ENCODE data around the gene HNRNPA2B1.
"Not testable (repeated sequence)": the region's sequence is repeated elsewhere in the genome, so short reads cannot be mapped to it uniquely, and the experiment has no call there.

HNRNPA2B1 gene

GRCh38 chr7:26183545-26184280, 16.8 kb downstream of the HNRNPA2B1 start:
- DNase-seq = no peak

- no peak for DNase-seq
These were observed 17.8 kb downstream of the HNRNPA2B1 start for GRCh38 chr7:26182706-26183105.

GRCh38 chr7:26182283-26182682, 18.3 kb downstream of the HNRNPA2B1 start:
- DNase-seq = no peak

- no peak for DNase-seq
These were observed 18.9 kb downstream of the HNRNPA2B1 start for GRCh38 chr7:26181474-26182227.

GRCh38 chr7:26180792-26181198, 19.8 kb downstream of the HNRNPA2B1 start:
- DNase-seq = no peak

- DNase-seq = no peak
These were observed 20.6 kb downstream of the HNRNPA2B1 start for GRCh38 chr7:26179826-26180497.

GRCh38 chr7:26179422-26179821, 21.1 kb downstream of the HNRNPA2B1 start:
- no peak for DNase-seq

- DNase-seq = no peak
These were observed 22.1 kb downstream of the HNRNPA2B1 start for GRCh38 chr7:26178272-26178960.

GRCh38 chr7:26177269-26177668, 23.3 kb downstream of the HNRNPA2B1 start:
- not testable (repeated sequence) for DNase-seq

GRCh38 chr7:26176696-26177095, 23.9 kb downstream of the HNRNPA2B1 start:
- not testable (repeated sequence) for DNase-seq

- DNase-seq = not testable (repeated sequence)
These were observed 24.6 kb downstream of the HNRNPA2B1 start for GRCh38 chr7:26175903-26176302.

- DNase-seq = no peak
These were observed 28.5 kb downstream of the HNRNPA2B1 start for GRCh38 chr7:26172048-26172447.

- DNase-seq = no peak
These were observed 28.9 kb downstream of the HNRNPA2B1 start for GRCh38 chr7:26171601-26172000.

GRCh38 chr7:26170663-26171062, 29.9 kb downstream of the HNRNPA2B1 start:
- no peak for DNase-seq

GRCh38 chr7:26169271-26169670, 31.3 kb downstream of the HNRNPA2B1 start:
- no peak for DNase-seq

- DNase-seq = no peak
These were observed 32.0 kb downstream of the HNRNPA2B1 start for GRCh38 chr7:26168458-26169023.

GRCh38 chr7:26167303-26167934, 33.1 kb downstream of the HNRNPA2B1 start:
- DNase-seq = no peak

GRCh38 chr7:26166684-26167266, 33.8 kb downstream of the HNRNPA2B1 start:
- DNase-seq = no peak

GRCh38 chr7:26165950-26166683, 34.4 kb downstream of the HNRNPA2B1 start:
- DNase-seq = no peak

- not testable (repeated sequence) for DNase-seq
These were observed 36.7 kb downstream of the HNRNPA2B1 start for GRCh38 chr7:26163804-26164203.

GRCh38 chr7:26162431-26162830, 38.1 kb downstream of the HNRNPA2B1 start:
- DNase-seq = no peak
